ENCODE results near the gene EXOC2. TPM values are rescaled to one million over a fixed set of nuclear protein-coding genes. Genes with fewer than 3 reads are reported as not detected.

EXOC2 gene
- total and polyA plus RNA-seq, 10 of the 15 experiments (the other 5 are each of a cell fraction or from before 2014, with no cell fraction given): 8.7 to 32.8 (median 20.7) TPM

GRCh38 chr6:505374-505773, 187.6 kb downstream of the EXOC2 start:
- H3K9ac ChIP-seq (ENCODE audit: control insufficient read depth, insufficient read depth, low read length): no peak overlapping the region
- intact Hi-C loops (cut with micrococcal nuclease; ENCODE audit: unreplicated experiment) (no loop called here), in situ Hi-C loops (cut with MboI) (no loop called here)
- no peaks in the 10 kb centered on the region for H3K9me3 ChIP-seq (replicated peaks; ENCODE audit: control insufficient read depth, insufficient read depth, low read length)
- BruUV-seq (replicated peaks): no TSS peak
- H3K4me3 ChIP-seq: no peak overlapping the region
- ChIA-PET RAD21 (ENCODE audit: unreplicated experiment) (no interaction called here), CTCF (no interaction called here), SMC1A (ENCODE audit: uncharacterized antibody, unreplicated experiment) (no interaction called here), POLR2A (no interaction called here)
- no peak overlapping the region for H3K4me2 ChIP-seq (ENCODE audit: control insufficient read depth, insufficient read depth)
- H3K36me3 ChIP-seq (ENCODE audit: control insufficient read depth in 2 of 2, insufficient read depth in 2 of 2, low read length in 1 of 2): no peaks in the 10 kb centered on the region
- no peaks in the 10 kb centered on the region for H3K27me3 ChIP-seq (replicated peaks in 1 of 2; ENCODE audit: control insufficient read depth in 2 of 2, insufficient read depth in 2 of 2, low read length in 1 of 2)
- no peaks in the 10 kb centered on the region for H4K20me1 ChIP-seq (ENCODE audit: control insufficient read depth, insufficient read depth)
- TF ChIP-seq GABPA (IDR thresholded peaks at IDR 0.05; ENCODE audit: low read depth): no peak
- TF ChIP-seq, protein P1, sequence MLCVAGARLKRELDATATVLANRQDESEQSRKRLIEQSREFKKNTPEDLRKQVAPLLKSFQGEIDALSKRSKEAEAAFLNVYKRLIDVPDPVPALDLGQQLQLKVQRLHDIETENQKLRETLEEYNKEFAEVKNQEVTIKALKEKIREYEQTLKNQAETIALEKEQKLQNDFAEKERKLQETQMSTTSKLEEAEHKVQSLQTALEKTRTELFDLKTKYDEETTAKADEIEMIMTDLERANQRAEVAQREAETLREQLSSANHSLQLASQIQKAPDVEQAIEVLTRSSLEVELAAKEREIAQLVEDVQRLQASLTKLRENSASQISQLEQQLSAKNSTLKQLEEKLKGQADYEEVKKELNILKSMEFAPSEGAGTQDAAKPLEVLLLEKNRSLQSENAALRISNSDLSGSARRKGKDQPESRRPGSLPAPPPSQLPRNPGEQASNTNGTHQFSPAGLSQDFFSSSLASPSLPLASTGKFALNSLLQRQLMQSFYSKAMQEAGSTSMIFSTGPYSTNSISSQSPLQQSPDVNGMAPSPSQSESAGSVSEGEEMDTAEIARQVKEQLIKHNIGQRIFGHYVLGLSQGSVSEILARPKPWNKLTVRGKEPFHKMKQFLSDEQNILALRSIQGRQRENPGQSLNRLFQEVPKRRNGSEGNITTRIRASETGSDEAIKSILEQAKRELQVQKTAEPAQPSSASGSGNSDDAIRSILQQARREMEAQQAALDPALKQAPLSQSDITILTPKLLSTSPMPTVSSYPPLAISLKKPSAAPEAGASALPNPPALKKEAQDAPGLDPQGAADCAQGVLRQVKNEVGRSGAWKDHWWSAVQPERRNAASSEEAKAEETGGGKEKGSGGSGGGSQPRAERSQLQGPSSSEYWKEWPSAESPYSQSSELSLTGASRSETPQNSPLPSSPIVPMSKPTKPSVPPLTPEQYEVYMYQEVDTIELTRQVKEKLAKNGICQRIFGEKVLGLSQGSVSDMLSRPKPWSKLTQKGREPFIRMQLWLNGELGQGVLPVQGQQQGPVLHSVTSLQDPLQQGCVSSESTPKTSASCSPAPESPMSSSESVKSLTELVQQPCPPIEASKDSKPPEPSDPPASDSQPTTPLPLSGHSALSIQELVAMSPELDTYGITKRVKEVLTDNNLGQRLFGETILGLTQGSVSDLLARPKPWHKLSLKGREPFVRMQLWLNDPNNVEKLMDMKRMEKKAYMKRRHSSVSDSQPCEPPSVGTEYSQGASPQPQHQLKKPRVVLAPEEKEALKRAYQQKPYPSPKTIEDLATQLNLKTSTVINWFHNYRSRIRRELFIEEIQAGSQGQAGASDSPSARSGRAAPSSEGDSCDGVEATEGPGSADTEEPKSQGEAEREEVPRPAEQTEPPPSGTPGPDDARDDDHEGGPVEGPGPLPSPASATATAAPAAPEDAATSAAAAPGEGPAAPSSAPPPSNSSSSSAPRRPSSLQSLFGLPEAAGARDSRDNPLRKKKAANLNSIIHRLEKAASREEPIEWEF (IDR thresholded peaks at IDR 0.05; ENCODE audit: insufficient replicate concordance, low read depth, low read length): no peak
- TF ChIP-seq NFIC (IDR thresholded peaks at IDR 0.05; ENCODE audit: low read depth, low read length): no peak
- no peak for TF ChIP-seq CBFB (IDR thresholded peaks at IDR 0.05; ENCODE audit: low read depth)
- TF ChIP-seq KLF5 (IDR thresholded peaks at IDR 0.05; ENCODE audit: partially characterized antibody): no peak
- TF ChIP-seq, protein P2, sequence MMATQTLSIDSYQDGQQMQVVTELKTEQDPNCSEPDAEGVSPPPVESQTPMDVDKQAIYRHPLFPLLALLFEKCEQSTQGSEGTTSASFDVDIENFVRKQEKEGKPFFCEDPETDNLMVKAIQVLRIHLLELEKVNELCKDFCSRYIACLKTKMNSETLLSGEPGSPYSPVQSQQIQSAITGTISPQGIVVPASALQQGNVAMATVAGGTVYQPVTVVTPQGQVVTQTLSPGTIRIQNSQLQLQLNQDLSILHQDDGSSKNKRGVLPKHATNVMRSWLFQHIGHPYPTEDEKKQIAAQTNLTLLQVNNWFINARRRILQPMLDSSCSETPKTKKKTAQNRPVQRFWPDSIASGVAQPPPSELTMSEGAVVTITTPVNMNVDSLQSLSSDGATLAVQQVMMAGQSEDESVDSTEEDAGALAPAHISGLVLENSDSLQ (IDR thresholded peaks at IDR 0.05): no peak
- no peak for ATAC-seq
- peaks cover 18% of the 10 kb centered on the region for H3K4me1 ChIP-seq (ENCODE audit: control insufficient read depth, insufficient read depth, low read length)
- no peak overlapping the region for H2AFZ ChIP-seq (ENCODE audit: control insufficient read depth, low read depth, low read length)
- no peak overlapping the region for H3K27ac ChIP-seq (ENCODE audit: control insufficient read depth, insufficient read depth)
- H3K79me2 ChIP-seq (ENCODE audit: control insufficient read depth, insufficient read depth, low read length): no peaks in the 10 kb centered on the region
- no peak for DNase-seq (ENCODE audit: low read depth, low spot score)
- no peak for FAIRE-seq
- WGBS (ENCODE audit: insufficient coverage, insufficient replicate concordance, low lambda C conversion rate, missing lambda C conversion rate): 97% methylated on average over 10 of the region's 10 CpGs
